CD4-positive, alpha-beta T cell treated with Interleukin-15 for 1 hour (primary cell): ENCODE data around the gene PPP1R13B.
A peak's percentile ranks its signal among the peaks of the same experiment; 100 is the strongest.

Experiments
- DNase-seq: peaks from one replicate; pipeline ENCODE4 v3.0.0-alpha.2; 2020

The PPP1R13B gene

GRCh38 chr14:103773521-103773920, 73.9 kb downstream of the PPP1R13B start:
- DNase-seq, result no peak

GRCh38 chr14:103772078-103772712, 75.2 kb downstream of the PPP1R13B start:
- no peak for DNase-seq

- DNase-seq, result no peak
These were observed 76.5 kb downstream of the PPP1R13B start for GRCh38 chr14:103770902-103771301.

- DNase-seq, result no peak
These were observed 76.9 kb downstream of the PPP1R13B start for GRCh38 chr14:103770500-103770899.

GRCh38 chr14:103767336-103767894, 80.0 kb downstream of the PPP1R13B start:
- no peak for DNase-seq

- DNase-seq, result no peak
These were observed 81.8 kb downstream of the PPP1R13B start for GRCh38 chr14:103765526-103765925.

- DNase-seq, result no peak
These were observed 83.5 kb downstream of the PPP1R13B start for GRCh38 chr14:103763730-103764488.

GRCh38 chr14:103762541-103762940, 84.8 kb downstream of the PPP1R13B start:
- no peak for DNase-seq

- DNase-seq, result no peak
These were observed 85.3 kb downstream of the PPP1R13B start for GRCh38 chr14:103762036-103762435.

- DNase-seq, result no peak
These were observed 89.2 kb downstream of the PPP1R13B start for GRCh38 chr14:103758059-103758776.

GRCh38 chr14:103755060-103755459, 92.3 kb downstream of the PPP1R13B start:
- no peak for DNase-seq

GRCh38 chr14:103753774-103754173, 93.6 kb downstream of the PPP1R13B start:
- no peak for DNase-seq

GRCh38 chr14:103749860-103750259, 97.5 kb downstream of the PPP1R13B start:
- no peak for DNase-seq

GRCh38 chr14:103749452-103749851, 97.9 kb downstream of the PPP1R13B start:
- no peak for DNase-seq

GRCh38 chr14:103748534-103748857, 98.9 kb downstream of the PPP1R13B start:
- DNase-seq, result peak; percentile 44

GRCh38 chr14:103746701-103747100, 100.7 kb downstream of the PPP1R13B start:
- no peak for DNase-seq

GRCh38 chr14:103745424-103745823, 102.0 kb downstream of the PPP1R13B start:
- no peak for DNase-seq

GRCh38 chr14:103744621-103745395, 102.6 kb downstream of the PPP1R13B start:
- no peak for DNase-seq

- no peak for DNase-seq
These were observed 103.7 kb downstream of the PPP1R13B start for GRCh38 chr14:103743691-103744090.

- DNase-seq, result no peak
These were observed 104.7 kb downstream of the PPP1R13B start for GRCh38 chr14:103742499-103743255.

GRCh38 chr14:103741876-103742275, 105.5 kb downstream of the PPP1R13B start:
- no peak for DNase-seq
